GM12878 (cell line): ENCODE data around the gene PTMA. TPM values are rescaled to one million over a fixed set of nuclear protein-coding genes. Genes with fewer than 3 reads are reported as not detected.

Experiments used
- BACH1 ChIP-seq: fragments of 450-650 bp; IDR thresholded peaks from 2 replicates; pipeline ENCODE4 v1.6.1; 2017; ENCODE audit warnings: mild to moderate bottlenecking, borderline replicate concordance
- BMI1 ChIP-seq: fragments of 450-650 bp; IDR thresholded peaks from 2 replicates; pipeline ENCODE4 v1.6.1; 2016; ENCODE audit warnings: mild to moderate bottlenecking, moderate library complexity, borderline replicate concordance
- CREM ChIP-seq: IDR thresholded peaks from 2 replicates; pipeline ENCODE4 v1.6.1; 2014; ENCODE audit warnings: antibody characterized with exemption, low read depth
- FOXK2 ChIP-seq: fragments of 450-650 bp; IDR thresholded peaks from 2 replicates; pipeline ENCODE4 v1.6.1; 2017; ENCODE audit warnings: mild to moderate bottlenecking, moderate library complexity
- HDAC2 ChIP-seq: fragments of 200-600 bp; sonication (generic); IDR thresholded peaks from 2 replicates; pipeline ENCODE4 v1.6.1; 2017
- HDGF ChIP-seq: fragments of 450-650 bp; IDR thresholded peaks from 2 replicates; pipeline ENCODE4 v1.6.1; 2016; ENCODE audit warnings: antibody characterized with exemption
- JUNB ChIP-seq: IDR thresholded peaks from 2 replicates; pipeline ENCODE4 v1.6.1; 2016; ENCODE audit warnings: antibody characterized with exemption, mild to moderate bottlenecking
- KDM1A ChIP-seq: fragments of 200-600 bp; sonication (generic); IDR thresholded peaks from 2 replicates; pipeline ENCODE4 v1.6.1; 2016; ENCODE audit warnings: borderline replicate concordance
- NFYA ChIP-seq: IDR thresholded peaks from 2 replicates; pipeline ENCODE4 v1.6.1; 2011; ENCODE audit warnings: low read depth, mild to moderate bottlenecking, low read length, improper control_type of control experiment, borderline replicate concordance
- NR2C1 ChIP-seq: fragments of 450-650 bp; IDR thresholded peaks from 2 replicates; pipeline ENCODE4 v1.6.1; 2017; ENCODE audit warnings: antibody characterized with exemption, mild to moderate bottlenecking, moderate library complexity
- RAD51 ChIP-seq: fragments of 450-650 bp; IDR thresholded peaks from 2 replicates; pipeline ENCODE4 v1.6.1; 2016; ENCODE audit warnings: moderate library complexity, mild to moderate bottlenecking, inconsistent platforms
- RBBP5 ChIP-seq: fragments of 200-600 bp; sonication (generic); conservative IDR thresholded peaks from 2 replicates; pipeline ENCODE4 v1.6.1; 2016
- RELA ChIP-seq: fragments of 450-650 bp; IDR thresholded peaks from 2 replicates; pipeline ENCODE4 v1.8.0; 2014; ENCODE audit warnings: borderline replicate concordance; ENCODE audit not compliant: partially characterized antibody
- RUNX3 ChIP-seq: IDR thresholded peaks from 2 replicates; pipeline ENCODE4 v1.6.1; 2012; ENCODE audit warnings: low read length, inconsistent platforms
- SKIL ChIP-seq: fragments of 450-650 bp; IDR thresholded peaks from 2 replicates; pipeline ENCODE4 v1.6.1; 2017; ENCODE audit warnings: mild to moderate bottlenecking, low read depth, inconsistent platforms; ENCODE audit not compliant: poor library complexity, severe bottlenecking
- SREBF2 ChIP-seq: IDR thresholded peaks from 2 replicates; pipeline ENCODE4 v1.6.1; 2012; ENCODE audit warnings: mild to moderate bottlenecking, low read length
- TAF1 ChIP-seq: IDR thresholded peaks from 2 replicates; pipeline ENCODE4 v1.6.1; 2011; ENCODE audit warnings: mild to moderate bottlenecking, low read depth, low read length, borderline replicate concordance
- ZNF217 ChIP-seq: fragments of 450-650 bp; IDR thresholded peaks from 2 replicates; pipeline ENCODE4 v1.6.1; 2017; ENCODE audit warnings: antibody characterized with exemption, mild to moderate bottlenecking
- ZNF24 ChIP-seq: fragments of 450-650 bp; IDR thresholded peaks from 2 replicates; pipeline ENCODE4 v1.6.1; 2017; ENCODE audit warnings: antibody characterized with exemption, mild to moderate bottlenecking
- ZNF592 ChIP-seq: fragments of 450-650 bp; IDR thresholded peaks from 2 replicates; pipeline ENCODE4 v1.6.1; 2017; ENCODE audit warnings: mild to moderate bottlenecking, moderate library complexity
- ZSCAN29 ChIP-seq: fragments of 450-650 bp; IDR thresholded peaks from 2 replicates; pipeline ENCODE4 v1.6.1; 2017; ENCODE audit warnings: mild to moderate bottlenecking, moderate library complexity
- polyA plus RNA-seq, 11 experiments: library from polyadenylated mRNA; depleted of rRNA in 4 of 11; unstranded in 6 of 11; stranded (reverse) in 5 of 11; fragments of >200 nt; fragmentation: Nextera tagmentation in 4 of 11; fragmentation: Illumina TruSeq in 1 of 11; extraction: Ambion mirVana in 4 of 11; extraction: Trizol in 1 of 11; gene quantifications; 1 replicate in 1 of 11; 2 replicates in 10 of 11; pipeline versions ENCODE4 v1.2.1 to v1.2.3, GENCODE V29; 2011 to 2016; ENCODE audit warnings: inconsistent platforms in 2 of 11, missing spikeins in 2 of 11, low read depth in 1 of 11
- total RNA-seq, 4 experiments: library from RNA; depleted of rRNA in 3 of 4; stranded (reverse); fragments of >200 nt in 3 of 4; fragmentation: Illumina TruSeq in 1 of 4; extraction: Trizol in 1 of 4; gene quantifications; 2 replicates each; pipeline versions ENCODE4 v1.2.1 to v1.2.3, GENCODE V29; 2013 to 2021
- TF ChIP-seq, protein P1 (sequence below): IDR thresholded peaks from 2 replicates; pipeline ENCODE4 v1.6.1; 2011; ENCODE audit warnings: borderline replicate concordance, low read depth, mild to moderate bottlenecking, moderate library complexity, mixed read lengths, low read length; ENCODE audit not compliant: insufficient read depth; ENCODE audit errors: extremely low read length

PTMA gene
- total and polyA plus RNA-seq, 10 of the 15 experiments (the other 5 are each of a cell fraction or from before 2014, with no cell fraction given), result 1,144 to 5,018 (median 3,464) TPM

- TF ChIP-seq SKIL, result no peak
- peak; percentile 96 for TF ChIP-seq BACH1
- TF ChIP-seq CREM, result peak; percentile 37; the same call in 1 of the 2 replicates
- TF ChIP-seq ZNF217, result peak; percentile 73; the same call in 1 of the 2 replicates
- TF ChIP-seq RBBP5, result no peak
- TF ChIP-seq JUNB, result no peak
- peak; percentile 73; the same call in 1 of the 2 replicates for TF ChIP-seq TAF1
- TF ChIP-seq ZNF592, result peak; percentile 87
- TF ChIP-seq RAD51, result no peak
- TF ChIP-seq BMI1, result no peak
- TF ChIP-seq ZSCAN29, result peak; percentile 98
- TF ChIP-seq RUNX3, result no peak
- TF ChIP-seq HDGF, result no peak; the same call in 1 of the 2 replicates
- TF ChIP-seq FOXK2, result no peak; the same call in 1 of the 2 replicates
- peak; percentile 80; the same call in 1 of the 2 replicates for TF ChIP-seq ZNF24
- TF ChIP-seq, protein P1, sequence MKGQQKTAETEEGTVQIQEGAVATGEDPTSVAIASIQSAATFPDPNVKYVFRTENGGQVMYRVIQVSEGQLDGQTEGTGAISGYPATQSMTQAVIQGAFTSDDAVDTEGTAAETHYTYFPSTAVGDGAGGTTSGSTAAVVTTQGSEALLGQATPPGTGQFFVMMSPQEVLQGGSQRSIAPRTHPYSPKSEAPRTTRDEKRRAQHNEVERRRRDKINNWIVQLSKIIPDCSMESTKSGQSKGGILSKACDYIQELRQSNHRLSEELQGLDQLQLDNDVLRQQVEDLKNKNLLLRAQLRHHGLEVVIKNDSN, result no peak
- TF ChIP-seq SREBF2, result no peak
- TF ChIP-seq NFYA, result no peak
- TF ChIP-seq HDAC2, result no peak
- peak; percentile 76 for TF ChIP-seq NR2C1
- no peak for TF ChIP-seq KDM1A
- peak; percentile 94 for TF ChIP-seq RELA
Observed at GRCh38 chr2:231662028-231662810, 46.1 kb upstream of the PTMA start (continued).
